HepG2 (cell line): ENCODE data around the gene ABCC10. TPM values are rescaled to one million over a fixed set of nuclear protein-coding genes. Genes with fewer than 3 reads are reported as not detected.

Experiments
- E2F2 ChIP-seq: sonication (generic); formaldehyde crosslinking; IDR thresholded peaks from 2 replicates; pipeline ENCODE4 v1.4.0; 2020; ENCODE audit warnings: missing genetic modification reagents, borderline replicate concordance
- FOXP1 ChIP-seq, 2 experiments: fragments of 450-650 bp in 1 of 2; IDR thresholded peaks; 2 replicates each; pipeline ENCODE4 v1.6.1; 2017 to 2018; ENCODE audit warnings: antibody characterized with exemption in 1 of 2
- IRF2 ChIP-seq: IDR thresholded peaks from 2 replicates; pipeline ENCODE4 v1.6.1; 2018; ENCODE audit warnings: missing genetic modification reagents, missing compliant biosample characterization
- JUN ChIP-seq: sonication (generic); formaldehyde crosslinking; IDR thresholded peaks from 2 replicates; pipeline ENCODE4 v1.4.0; 2020; ENCODE audit warnings: mild to moderate bottlenecking, missing genetic modification reagents
- KDM5B ChIP-seq: sonication (generic); formaldehyde crosslinking; IDR thresholded peaks from 2 replicates; pipeline ENCODE4 v1.4.0; 2020; ENCODE audit warnings: missing genetic modification reagents, mild to moderate bottlenecking, borderline replicate concordance
- KMT2B ChIP-seq: IDR thresholded peaks from 2 replicates; pipeline ENCODE4 v1.6.1; 2016; ENCODE audit warnings: missing genetic modification reagents, missing compliant biosample characterization
- MED1 ChIP-seq: sonication (generic); formaldehyde crosslinking; IDR thresholded peaks from 2 replicates; pipeline ENCODE4 v1.4.0; 2020; ENCODE audit warnings: missing genetic modification reagents
- RARA ChIP-seq: IDR thresholded peaks from 2 replicates; pipeline ENCODE4 v1.6.1; 2016; ENCODE audit warnings: missing genetic modification reagents, missing compliant biosample characterization
- SIN3B ChIP-seq: fragments of 150-350 bp; IDR thresholded peaks from 2 replicates; pipeline ENCODE4 v1.6.1; 2014; ENCODE audit warnings: low read length
- TBX3 ChIP-seq: fragments of 450-650 bp; IDR thresholded peaks from 2 replicates; pipeline ENCODE4 v1.6.1; 2017; ENCODE audit warnings: antibody characterized with exemption, mild to moderate bottlenecking, inconsistent platforms, borderline replicate concordance
- WIZ ChIP-seq: sonication (generic); formaldehyde crosslinking; IDR thresholded peaks from 2 replicates; pipeline ENCODE4 v1.5.1; 2020; ENCODE audit warnings: mild to moderate bottlenecking, missing genetic modification reagents
- ZNF430 ChIP-seq: sonication (generic); formaldehyde crosslinking; IDR thresholded peaks from 2 replicates; pipeline ENCODE4 v1.9.0; 2021; ENCODE audit warnings: mild to moderate bottlenecking, missing genetic modification reagents
- ZNF496 ChIP-seq: sonication (generic); formaldehyde crosslinking; IDR thresholded peaks from 2 replicates; pipeline ENCODE4 v1.8.1; 2023; ENCODE audit warnings: mild to moderate bottlenecking, moderate library complexity, missing genetic modification reagents; ENCODE audit not compliant: insufficient replicate concordance
- ZNF672 ChIP-seq: sonication (generic); formaldehyde crosslinking; IDR thresholded peaks from 2 replicates; pipeline ENCODE4 v1.8.1; 2022; ENCODE audit warnings: missing genetic modification reagents
- polyA plus RNA-seq, 8 experiments: library from polyadenylated mRNA; depleted of rRNA in 3 of 8; stranded (reverse) in 7 of 8; unstranded in 1 of 8; fragments of >200 nt; fragmentation: Illumina TruSeq in 4 of 8; extraction: Trizol in 4 of 8; gene quantifications; 2 replicates each; pipeline versions ENCODE4 v1.2.1 to v1.2.3, GENCODE V29; 2011 to 2016; ENCODE audit warnings: low read depth in 4 of 8, missing spikeins in 1 of 8, mixed read lengths in 1 of 8; ENCODE audit not compliant: insufficient read depth in 1 of 8
- total RNA-seq, 5 experiments: library from RNA; depleted of rRNA; stranded (reverse); fragments of >200 nt; fragmentation: Illumina TruSeq; extraction: Trizol; gene quantifications; 2 replicates each; pipeline ENCODE4 v1.2.3, GENCODE V29; 2016; ENCODE audit warnings: low read depth in 1 of 5
- TF ChIP-seq, protein P1 (sequence below): sonication (generic); formaldehyde crosslinking; IDR thresholded peaks from 2 replicates; pipeline ENCODE4 v1.4.0; 2020; ENCODE audit warnings: missing genetic modification reagents, mild to moderate bottlenecking, borderline replicate concordance
- TF ChIP-seq, protein P2 (sequence below): sonication (generic); formaldehyde crosslinking; IDR thresholded peaks from 2 replicates; pipeline ENCODE4 v1.5.0; 2020; ENCODE audit warnings: mild to moderate bottlenecking, missing genetic modification reagents, borderline replicate concordance

The ABCC10 gene
- total and polyA plus RNA-seq, 2 of the 13 experiments (the other 11 are each of a cell fraction or from before 2014, with no cell fraction given) = 16.0 to 24.3 TPM

- TF ChIP-seq, protein P1, sequence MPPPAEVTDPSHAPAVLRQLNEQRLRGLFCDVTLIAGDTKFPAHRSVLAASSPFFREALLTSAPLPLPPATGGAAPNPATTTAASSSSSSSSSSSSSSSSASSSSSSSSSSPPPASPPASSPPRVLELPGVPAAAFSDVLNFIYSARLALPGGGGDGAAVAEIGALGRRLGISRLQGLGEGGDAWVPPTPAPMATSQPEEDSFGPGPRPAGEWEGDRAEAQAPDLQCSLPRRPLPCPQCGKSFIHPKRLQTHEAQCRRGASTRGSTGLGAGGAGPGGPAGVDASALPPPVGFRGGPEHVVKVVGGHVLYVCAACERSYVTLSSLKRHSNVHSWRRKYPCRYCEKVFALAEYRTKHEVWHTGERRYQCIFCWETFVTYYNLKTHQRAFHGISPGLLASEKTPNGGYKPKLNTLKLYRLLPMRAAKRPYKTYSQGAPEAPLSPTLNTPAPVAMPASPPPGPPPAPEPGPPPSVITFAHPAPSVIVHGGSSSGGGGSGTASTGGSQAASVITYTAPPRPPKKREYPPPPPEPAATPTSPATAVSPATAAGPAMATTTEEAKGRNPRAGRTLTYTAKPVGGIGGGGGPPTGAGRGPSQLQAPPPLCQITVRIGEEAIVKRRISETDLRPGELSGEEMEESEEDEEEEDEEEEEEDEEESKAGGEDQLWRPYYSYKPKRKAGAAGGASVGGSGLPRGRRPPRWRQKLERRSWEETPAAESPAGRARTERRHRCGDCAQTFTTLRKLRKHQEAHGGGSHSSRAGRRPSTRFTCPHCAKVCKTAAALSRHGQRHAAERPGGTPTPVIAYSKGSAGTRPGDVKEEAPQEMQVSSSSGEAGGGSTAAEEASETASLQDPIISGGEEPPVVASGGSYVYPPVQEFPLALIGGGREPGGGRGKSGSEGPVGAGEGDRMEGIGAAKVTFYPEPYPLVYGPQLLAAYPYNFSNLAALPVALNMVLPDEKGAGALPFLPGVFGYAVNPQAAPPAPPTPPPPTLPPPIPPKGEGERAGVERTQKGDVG (CRISPR knock-in tag) = 0 out of 2 replicates have a peak, but pooled peaks have one; percentile 20
- TF ChIP-seq, protein P2, sequence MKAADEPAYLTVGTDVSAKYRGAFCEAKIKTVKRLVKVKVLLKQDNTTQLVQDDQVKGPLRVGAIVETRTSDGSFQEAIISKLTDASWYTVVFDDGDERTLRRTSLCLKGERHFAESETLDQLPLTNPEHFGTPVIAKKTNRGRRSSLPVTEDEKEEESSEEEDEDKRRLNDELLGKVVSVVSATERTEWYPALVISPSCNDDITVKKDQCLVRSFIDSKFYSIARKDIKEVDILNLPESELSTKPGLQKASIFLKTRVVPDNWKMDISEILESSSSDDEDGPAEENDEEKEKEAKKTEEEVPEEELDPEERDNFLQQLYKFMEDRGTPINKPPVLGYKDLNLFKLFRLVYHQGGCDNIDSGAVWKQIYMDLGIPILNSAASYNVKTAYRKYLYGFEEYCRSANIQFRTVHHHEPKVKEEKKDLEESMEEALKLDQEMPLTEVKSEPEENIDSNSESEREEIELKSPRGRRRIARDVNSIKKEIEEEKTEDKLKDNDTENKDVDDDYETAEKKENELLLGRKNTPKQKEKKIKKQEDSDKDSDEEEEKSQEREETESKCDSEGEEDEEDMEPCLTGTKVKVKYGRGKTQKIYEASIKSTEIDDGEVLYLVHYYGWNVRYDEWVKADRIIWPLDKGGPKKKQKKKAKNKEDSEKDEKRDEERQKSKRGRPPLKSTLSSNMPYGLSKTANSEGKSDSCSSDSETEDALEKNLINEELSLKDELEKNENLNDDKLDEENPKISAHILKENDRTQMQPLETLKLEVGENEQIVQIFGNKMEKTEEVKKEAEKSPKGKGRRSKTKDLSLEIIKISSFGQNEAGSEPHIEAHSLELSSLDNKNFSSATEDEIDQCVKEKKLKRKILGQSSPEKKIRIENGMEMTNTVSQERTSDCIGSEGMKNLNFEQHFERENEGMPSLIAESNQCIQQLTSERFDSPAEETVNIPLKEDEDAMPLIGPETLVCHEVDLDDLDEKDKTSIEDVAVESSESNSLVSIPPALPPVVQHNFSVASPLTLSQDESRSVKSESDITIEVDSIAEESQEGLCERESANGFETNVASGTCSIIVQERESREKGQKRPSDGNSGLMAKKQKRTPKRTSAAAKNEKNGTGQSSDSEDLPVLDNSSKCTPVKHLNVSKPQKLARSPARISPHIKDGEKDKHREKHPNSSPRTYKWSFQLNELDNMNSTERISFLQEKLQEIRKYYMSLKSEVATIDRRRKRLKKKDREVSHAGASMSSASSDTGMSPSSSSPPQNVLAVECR (CRISPR knock-in tag) = peak; percentile 57; the same call in 1 of the 2 replicates
- TF ChIP-seq IRF2 (CRISPR knock-in tag) (peak; percentile 59; the same call in 1 of the 2 replicates), WIZ (peak; percentile 78; the same call in 1 of the 2 replicates), FOXP1 (IDR thresholded peaks at IDR 0.05) (no peak), FOXP1 (CRISPR knock-in tag; IDR thresholded peaks at IDR 0.05) (0 out of 2 replicates have a peak, but pooled peaks have one; percentile 45), ZNF430 (peak; percentile 83; the same call in 1 of the 2 replicates), TBX3 (peak; percentile 65; the same call in 1 of the 2 replicates), MED1 (CRISPR knock-in tag) (peak; percentile 82; the same call in 1 of the 2 replicates), KDM5B (CRISPR knock-in tag) (no peak), ZNF672 (CRISPR knock-in tag) (no peak), ZNF496 (CRISPR knock-in tag) (no peak), SIN3B (0 out of 2 replicates have a peak, but pooled peaks have one; percentile 25), RARA (CRISPR knock-in tag) (peak; percentile 99), KMT2B (CRISPR knock-in tag) (no peak; the same call in 1 of the 2 replicates), E2F2 (no peak), JUN (CRISPR knock-in tag) (peak; percentile 57; the same call in 1 of the 2 replicates)
These were observed 9.4 kb downstream of the ABCC10 start (continued) for GRCh38 chr6:43436577-43437282.
